HCT116 (cell line): Measurements from ENCODE around the gene ZNF625.

Experiments
- EZH2 ChIP-seq: fragments of 200-600 bp; sonication (generic); IDR thresholded peaks from 2 replicates; pipeline ENCODE4 v1.6.1; 2017; ENCODE audit warnings: antibody characterized with exemption, mixed run types
- POLR2A ChIP-seq: IDR thresholded peaks from 2 replicates; pipeline ENCODE4 v1.7.0; 2011; ENCODE audit warnings: borderline replicate concordance; ENCODE audit not compliant: insufficient read depth, insufficient read length; ENCODE audit errors: extremely low read depth
- RAD21 ChIP-seq: IDR thresholded peaks from 2 replicates; pipeline ENCODE4 v1.6.1; 2012; ENCODE audit warnings: low read depth, mild to moderate bottlenecking
- TF ChIP-seq, protein P1 (sequence below): IDR thresholded peaks from 2 replicates; pipeline ENCODE4 v1.6.1; 2012; ENCODE audit warnings: low read depth
- TF ChIP-seq, protein P2 (sequence below), 3 experiments: fragments of 200-600 bp in 1 of 3; sonication (generic) in 1 of 3; IDR thresholded peaks in 2 of 3; conservative IDR thresholded peaks in 1 of 3; 2 replicates each; pipeline ENCODE4 v1.5.1; 2012 to 2017; ENCODE audit warnings: low read depth in 2 of 3, low read length in 2 of 3, antibody characterized with exemption in 1 of 3, borderline replicate concordance in 1 of 3, control low read depth in 1 of 3, mild to moderate bottlenecking in 1 of 3, mixed read lengths in 1 of 3, mixed run types in 1 of 3, moderate library complexity in 1 of 3; ENCODE audit not compliant: insufficient read depth in 1 of 3

DNA sequence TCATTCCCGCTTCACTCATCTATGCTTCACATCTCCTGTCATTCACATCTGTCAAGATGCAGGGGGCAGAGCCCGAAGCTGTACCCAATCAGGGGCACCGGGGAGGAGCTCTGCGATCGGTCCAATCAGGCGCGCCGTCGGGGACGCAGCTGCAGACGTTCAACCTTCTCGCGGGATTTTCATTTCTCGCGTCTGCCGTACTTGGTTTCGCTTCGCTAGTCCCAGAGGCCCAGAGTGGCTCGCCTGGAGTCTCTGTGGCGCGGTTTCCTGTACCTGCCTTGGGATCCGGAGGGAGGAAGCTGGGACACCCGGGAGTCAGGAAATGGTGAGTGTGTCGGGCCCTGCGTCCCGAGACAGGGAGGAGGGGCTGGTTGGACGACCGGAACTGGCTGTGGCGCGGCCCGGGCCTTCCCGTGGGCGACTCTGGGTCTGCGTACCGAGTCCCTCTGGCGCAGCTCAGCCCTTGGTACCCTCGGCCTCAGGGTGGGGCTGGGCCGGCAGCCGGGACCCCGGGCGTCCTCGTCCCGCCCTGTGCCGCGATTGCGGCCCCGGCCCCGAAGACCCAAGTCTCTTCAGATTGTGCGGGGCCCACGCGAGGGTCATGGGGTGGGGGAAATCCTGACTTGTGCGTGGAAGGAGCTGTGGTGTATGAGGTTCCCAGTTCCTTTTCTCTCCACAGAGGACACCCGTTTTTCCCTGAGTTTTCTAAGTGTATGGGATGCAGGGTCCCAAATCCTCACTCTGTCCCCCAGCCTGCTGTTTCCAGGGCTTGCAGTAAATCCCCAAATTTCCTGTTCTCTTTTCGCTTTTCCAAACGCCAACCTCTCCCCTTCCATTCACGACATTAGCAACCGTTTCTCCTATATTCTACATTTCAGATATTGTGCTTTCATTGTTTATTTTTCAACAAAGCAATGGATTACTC lies 6.6 kb upstream of the ZNF625 start, which contains the start of gene ZNF136:
- no peak for TF ChIP-seq EZH2
- TF ChIP-seq, protein P1, sequence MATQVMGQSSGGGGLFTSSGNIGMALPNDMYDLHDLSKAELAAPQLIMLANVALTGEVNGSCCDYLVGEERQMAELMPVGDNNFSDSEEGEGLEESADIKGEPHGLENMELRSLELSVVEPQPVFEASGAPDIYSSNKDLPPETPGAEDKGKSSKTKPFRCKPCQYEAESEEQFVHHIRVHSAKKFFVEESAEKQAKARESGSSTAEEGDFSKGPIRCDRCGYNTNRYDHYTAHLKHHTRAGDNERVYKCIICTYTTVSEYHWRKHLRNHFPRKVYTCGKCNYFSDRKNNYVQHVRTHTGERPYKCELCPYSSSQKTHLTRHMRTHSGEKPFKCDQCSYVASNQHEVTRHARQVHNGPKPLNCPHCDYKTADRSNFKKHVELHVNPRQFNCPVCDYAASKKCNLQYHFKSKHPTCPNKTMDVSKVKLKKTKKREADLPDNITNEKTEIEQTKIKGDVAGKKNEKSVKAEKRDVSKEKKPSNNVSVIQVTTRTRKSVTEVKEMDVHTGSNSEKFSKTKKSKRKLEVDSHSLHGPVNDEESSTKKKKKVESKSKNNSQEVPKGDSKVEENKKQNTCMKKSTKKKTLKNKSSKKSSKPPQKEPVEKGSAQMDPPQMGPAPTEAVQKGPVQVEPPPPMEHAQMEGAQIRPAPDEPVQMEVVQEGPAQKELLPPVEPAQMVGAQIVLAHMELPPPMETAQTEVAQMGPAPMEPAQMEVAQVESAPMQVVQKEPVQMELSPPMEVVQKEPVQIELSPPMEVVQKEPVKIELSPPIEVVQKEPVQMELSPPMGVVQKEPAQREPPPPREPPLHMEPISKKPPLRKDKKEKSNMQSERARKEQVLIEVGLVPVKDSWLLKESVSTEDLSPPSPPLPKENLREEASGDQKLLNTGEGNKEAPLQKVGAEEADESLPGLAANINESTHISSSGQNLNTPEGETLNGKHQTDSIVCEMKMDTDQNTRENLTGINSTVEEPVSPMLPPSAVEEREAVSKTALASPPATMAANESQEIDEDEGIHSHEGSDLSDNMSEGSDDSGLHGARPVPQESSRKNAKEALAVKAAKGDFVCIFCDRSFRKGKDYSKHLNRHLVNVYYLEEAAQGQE = no peak
- TF ChIP-seq POLR2A = no peak
- TF ChIP-seq RAD21 = no peak
- TF ChIP-seq, protein P2, sequence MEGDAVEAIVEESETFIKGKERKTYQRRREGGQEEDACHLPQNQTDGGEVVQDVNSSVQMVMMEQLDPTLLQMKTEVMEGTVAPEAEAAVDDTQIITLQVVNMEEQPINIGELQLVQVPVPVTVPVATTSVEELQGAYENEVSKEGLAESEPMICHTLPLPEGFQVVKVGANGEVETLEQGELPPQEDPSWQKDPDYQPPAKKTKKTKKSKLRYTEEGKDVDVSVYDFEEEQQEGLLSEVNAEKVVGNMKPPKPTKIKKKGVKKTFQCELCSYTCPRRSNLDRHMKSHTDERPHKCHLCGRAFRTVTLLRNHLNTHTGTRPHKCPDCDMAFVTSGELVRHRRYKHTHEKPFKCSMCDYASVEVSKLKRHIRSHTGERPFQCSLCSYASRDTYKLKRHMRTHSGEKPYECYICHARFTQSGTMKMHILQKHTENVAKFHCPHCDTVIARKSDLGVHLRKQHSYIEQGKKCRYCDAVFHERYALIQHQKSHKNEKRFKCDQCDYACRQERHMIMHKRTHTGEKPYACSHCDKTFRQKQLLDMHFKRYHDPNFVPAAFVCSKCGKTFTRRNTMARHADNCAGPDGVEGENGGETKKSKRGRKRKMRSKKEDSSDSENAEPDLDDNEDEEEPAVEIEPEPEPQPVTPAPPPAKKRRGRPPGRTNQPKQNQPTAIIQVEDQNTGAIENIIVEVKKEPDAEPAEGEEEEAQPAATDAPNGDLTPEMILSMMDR (IDR thresholded peaks at IDR 0.05 in 2 of 3, conservative IDR thresholded peaks at IDR 0.05 in 1 of 3; ENCODE audit: borderline replicate concordance in 1 of 3, insufficient read depth in 1 of 3, low read depth in 2 of 3, low read length in 2 of 3) = no peak
